ENCODE results near the gene SPRING1.
A peak's percentile ranks its signal among the peaks of the same experiment; 100 is the strongest.

Gene SPRING1

GRCh38 chr12:116737774-116738657, at the start of gene SPRING1, which contains the start of gene RNFT2:
SPRING1 (minus strand) TSS chr12:116738069; CDS start chr12:116737900, 169 bp downstream.
RNFT2 (plus strand) TSS chr12:116738315; CDS start chr12:116740498, 2,183 bp downstream.
- peak within 1 kb of the TSS; percentile 78 for H3K4me3 ChIP-seq (ENCODE audit: low read length)
- peak; percentile 19 for TF ChIP-seq CTCF (IDR thresholded peaks at IDR 0.05; ENCODE audit: insufficient read depth, low read depth, low read length, missing control alignments)
- DNase-seq (ENCODE audit: low read depth): peak; percentile 100

- no peak overlapping the region for H3K4me3 ChIP-seq (ENCODE audit: low read length)
- DNase-seq (ENCODE audit: low read depth): no peak
- no peak for TF ChIP-seq CTCF (IDR thresholded peaks at IDR 0.05; ENCODE audit: insufficient read depth, low read depth, low read length, missing control alignments)
Observed at GRCh38 chr12:116784238-116784612, 46.4 kb upstream of the SPRING1 start.

- H3K4me3 ChIP-seq (ENCODE audit: low read length): no peak overlapping the region
- TF ChIP-seq CTCF (IDR thresholded peaks at IDR 0.05; ENCODE audit: insufficient read depth, low read depth, low read length, missing control alignments): no peak
- no peak for DNase-seq (ENCODE audit: low read depth)
Observed at GRCh38 chr12:116783525-116784237, 45.8 kb upstream of the SPRING1 start.

GRCh38 chr12:116780942-116781341, 43.1 kb upstream of the SPRING1 start:
- no peak overlapping the region for H3K4me3 ChIP-seq (ENCODE audit: low read length)
- no peak for TF ChIP-seq CTCF (IDR thresholded peaks at IDR 0.05; ENCODE audit: insufficient read depth, low read depth, low read length, missing control alignments)
- no peak for DNase-seq (ENCODE audit: low read depth)

- TF ChIP-seq CTCF (IDR thresholded peaks at IDR 0.05; ENCODE audit: insufficient read depth, low read depth, low read length, missing control alignments): no peak
- DNase-seq (ENCODE audit: low read depth): no peak
- no peak overlapping the region for H3K4me3 ChIP-seq (ENCODE audit: low read length)
Observed at GRCh38 chr12:116779597-116779996, 41.7 kb upstream of the SPRING1 start.

- H3K4me3 ChIP-seq (ENCODE audit: low read length): no peak overlapping the region
- DNase-seq (ENCODE audit: low read depth): no peak
- no peak for TF ChIP-seq CTCF (IDR thresholded peaks at IDR 0.05; ENCODE audit: insufficient read depth, low read depth, low read length, missing control alignments)
Observed at GRCh38 chr12:116777245-116777644, 39.4 kb upstream of the SPRING1 start.

Data from epithelial cell of esophagus (primary cell).